HepG2 (cell line): ENCODE data around the gene AP2B1.

Experiments
- JUNB ChIP-seq: sonication (generic); formaldehyde crosslinking; IDR thresholded peaks from 2 replicates; pipeline ENCODE4 v1.8.0; 2022; ENCODE audit warnings: missing genetic modification reagents, mild to moderate bottlenecking, borderline replicate concordance
- KAT2B ChIP-seq: fragments of 150-350 bp; IDR thresholded peaks from 2 replicates; pipeline ENCODE4 v1.6.1; 2014; ENCODE audit warnings: low read depth, low read length, borderline replicate concordance
- MAFK ChIP-seq, 2 experiments: IDR thresholded peaks in 1 of 2; conservative IDR thresholded peaks in 1 of 2; 2 replicates each; pipeline ENCODE4 v1.6.1; 2011; ENCODE audit warnings: improper control_type of control experiment in 2 of 2, low read length in 2 of 2
- NR1H2 ChIP-seq: sonication (generic); formaldehyde crosslinking; IDR thresholded peaks from 2 replicates; pipeline ENCODE4 v1.8.1; 2022; ENCODE audit warnings: low read depth, missing genetic modification reagents, borderline replicate concordance
- TCF12 ChIP-seq, 2 experiments: fragments of 450-650 bp in 1 of 2; sonication (generic) in 1 of 2; formaldehyde crosslinking in 1 of 2; IDR thresholded peaks; 2 replicates each; pipeline versions ENCODE4 v1.6.1 to v1.8.0; 2017 to 2022; ENCODE audit warnings: antibody characterized with exemption in 1 of 2, mild to moderate bottlenecking in 1 of 2, missing genetic modification reagents in 1 of 2, moderate library complexity in 1 of 2
- ZNF598 ChIP-seq: sonication (generic); formaldehyde crosslinking; IDR thresholded peaks from 2 replicates; pipeline ENCODE4 v1.5.1; 2020; ENCODE audit warnings: mild to moderate bottlenecking, missing genetic modification reagents, borderline replicate concordance
- TF ChIP-seq, protein P1 (sequence below): sonication (generic); formaldehyde crosslinking; IDR thresholded peaks from 2 replicates; pipeline ENCODE4 v1.8.0; 2022; ENCODE audit warnings: mild to moderate bottlenecking, missing genetic modification reagents, borderline replicate concordance

DNA sequence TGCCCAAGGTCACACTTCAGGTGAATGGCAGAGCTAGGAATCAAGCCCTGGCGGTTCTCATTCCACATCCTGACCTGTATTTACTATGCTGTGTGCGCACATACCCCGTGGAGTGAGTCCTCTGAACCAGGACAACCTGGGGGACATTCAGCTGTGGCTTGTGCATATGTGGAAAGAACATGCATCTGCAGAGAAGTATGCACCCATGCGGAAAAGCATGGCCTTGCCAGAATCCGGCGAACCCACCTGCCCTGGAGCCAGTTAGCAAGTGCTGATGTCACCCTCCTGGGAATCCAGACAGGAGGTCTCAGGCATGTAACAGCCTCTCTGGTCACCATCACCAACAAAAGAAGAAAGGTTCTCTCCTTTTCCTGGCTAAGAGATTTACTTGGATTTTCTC, 146.2 kb downstream of the AP2B1 start:
- TF ChIP-seq NR1H2 (CRISPR knock-in tag), result no peak
- TF ChIP-seq JUNB (CRISPR knock-in tag), result no peak
- no peak for TF ChIP-seq MAFK (conservative IDR thresholded peaks at IDR 0.05 in 1 of 2, IDR thresholded peaks at IDR 0.05 in 1 of 2; ENCODE audit: low read length in 2 of 2)
- no peak for TF ChIP-seq TCF12 (IDR thresholded peaks at IDR 0.05)
- no peak for TF ChIP-seq TCF12 (CRISPR knock-in tag; IDR thresholded peaks at IDR 0.05)
- no peak for TF ChIP-seq KAT2B
- TF ChIP-seq, protein P1, sequence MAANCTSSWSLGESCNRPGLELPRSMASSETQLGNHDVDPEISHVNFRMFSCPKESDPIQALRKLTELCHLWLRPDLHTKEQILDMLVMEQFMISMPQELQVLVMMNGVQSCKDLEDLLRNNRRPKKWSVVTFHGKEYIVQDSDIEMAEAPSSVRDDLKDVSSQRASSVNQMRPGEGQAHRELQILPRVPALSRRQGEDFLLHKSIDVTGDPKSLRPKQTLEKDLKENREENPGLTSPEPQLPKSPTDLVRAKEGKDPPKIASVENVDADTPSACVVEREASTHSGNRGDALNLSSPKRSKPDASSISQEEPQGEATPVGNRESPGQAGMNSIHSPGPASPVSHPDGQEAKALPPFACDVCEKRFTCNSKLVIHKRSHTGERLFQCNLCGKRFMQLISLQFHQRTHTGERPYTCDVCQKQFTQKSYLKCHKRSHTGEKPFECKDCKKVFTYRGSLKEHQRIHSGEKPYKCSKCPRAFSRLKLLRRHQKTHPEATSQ (CRISPR knock-in tag), result no peak
- no peak for TF ChIP-seq ZNF598
